Activated T-cell treated with anti-CD3 and anti-CD28 coated beads, Interleukin-2, amount 50 U/mL, for 48 hours (primary cell): ENCODE data around the gene BIN1.

Experiments
- DNase-seq, 2 experiments: peaks; one replicate each; pipeline ENCODE4 v3.0.0-alpha.2; 2020

Gene BIN1, protein sequence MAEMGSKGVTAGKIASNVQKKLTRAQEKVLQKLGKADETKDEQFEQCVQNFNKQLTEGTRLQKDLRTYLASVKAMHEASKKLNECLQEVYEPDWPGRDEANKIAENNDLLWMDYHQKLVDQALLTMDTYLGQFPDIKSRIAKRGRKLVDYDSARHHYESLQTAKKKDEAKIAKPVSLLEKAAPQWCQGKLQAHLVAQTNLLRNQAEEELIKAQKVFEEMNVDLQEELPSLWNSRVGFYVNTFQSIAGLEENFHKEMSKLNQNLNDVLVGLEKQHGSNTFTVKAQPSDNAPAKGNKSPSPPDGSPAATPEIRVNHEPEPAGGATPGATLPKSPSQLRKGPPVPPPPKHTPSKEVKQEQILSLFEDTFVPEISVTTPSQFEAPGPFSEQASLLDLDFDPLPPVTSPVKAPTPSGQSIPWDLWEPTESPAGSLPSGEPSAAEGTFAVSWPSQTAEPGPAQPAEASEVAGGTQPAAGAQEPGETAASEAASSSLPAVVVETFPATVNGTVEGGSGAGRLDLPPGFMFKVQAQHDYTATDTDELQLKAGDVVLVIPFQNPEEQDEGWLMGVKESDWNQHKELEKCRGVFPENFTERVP

DNA sequence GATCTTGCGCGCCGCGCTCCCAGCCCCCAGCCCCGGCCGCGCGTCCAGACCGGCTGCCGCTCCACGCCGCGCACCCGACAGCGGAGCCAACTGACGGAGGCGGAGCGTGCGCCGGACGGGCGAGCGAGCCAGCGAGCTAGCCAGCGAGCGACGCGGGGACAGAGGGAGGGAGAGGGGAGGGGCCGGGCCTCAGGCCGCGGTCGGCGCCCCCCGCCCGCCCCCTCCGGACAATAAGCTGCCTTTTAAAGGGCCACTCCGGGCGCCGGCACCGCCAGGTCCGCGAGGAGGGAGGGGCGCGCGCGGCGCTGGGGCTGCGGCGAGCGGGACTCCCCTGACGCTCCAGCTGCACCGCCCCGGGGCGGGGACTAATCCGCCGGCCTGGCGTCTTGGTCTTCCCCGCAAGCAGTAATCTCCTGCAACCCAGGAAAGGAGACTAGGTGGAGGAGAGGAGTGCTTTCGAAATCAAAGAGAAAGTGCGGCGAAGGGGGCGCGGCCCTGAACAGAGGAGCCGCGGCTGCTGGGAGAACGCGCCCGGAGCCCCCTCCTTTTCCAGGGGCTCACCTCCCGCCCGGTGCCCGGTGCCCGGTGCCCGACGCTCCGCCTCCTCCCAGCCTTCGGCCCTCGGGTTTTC is at the start of gene BIN1:
Gene BIN1, minus strand, starts transcription at position 164 of the 631 bp plus-strand sequence. CDS start 211 bp downstream, outside the sequence.
- DNase-seq: peak; percentile 76 to 81

DNA sequence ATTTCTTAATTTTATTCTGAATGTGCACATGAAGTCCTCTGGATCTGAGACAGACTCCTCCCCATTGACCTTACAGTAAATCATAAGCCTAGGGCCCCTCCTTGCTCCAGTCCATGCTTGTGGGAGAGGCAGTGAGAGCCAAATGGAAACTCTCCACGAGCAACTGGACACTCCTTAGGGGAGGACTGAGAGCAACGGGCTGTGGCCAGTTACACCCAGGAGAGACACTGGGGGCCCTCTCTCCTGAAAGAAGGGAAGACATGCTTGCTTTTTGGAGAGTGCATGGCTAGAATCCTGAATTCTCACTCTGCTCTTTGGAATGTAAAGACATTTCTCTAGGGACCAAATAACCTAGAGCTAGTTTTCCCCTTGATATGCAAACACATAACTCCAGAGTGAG is 49.0 kb upstream of the BIN1 start:
- DNase-seq: peak in 1 of 2 experiments; percentile 7

DNA sequence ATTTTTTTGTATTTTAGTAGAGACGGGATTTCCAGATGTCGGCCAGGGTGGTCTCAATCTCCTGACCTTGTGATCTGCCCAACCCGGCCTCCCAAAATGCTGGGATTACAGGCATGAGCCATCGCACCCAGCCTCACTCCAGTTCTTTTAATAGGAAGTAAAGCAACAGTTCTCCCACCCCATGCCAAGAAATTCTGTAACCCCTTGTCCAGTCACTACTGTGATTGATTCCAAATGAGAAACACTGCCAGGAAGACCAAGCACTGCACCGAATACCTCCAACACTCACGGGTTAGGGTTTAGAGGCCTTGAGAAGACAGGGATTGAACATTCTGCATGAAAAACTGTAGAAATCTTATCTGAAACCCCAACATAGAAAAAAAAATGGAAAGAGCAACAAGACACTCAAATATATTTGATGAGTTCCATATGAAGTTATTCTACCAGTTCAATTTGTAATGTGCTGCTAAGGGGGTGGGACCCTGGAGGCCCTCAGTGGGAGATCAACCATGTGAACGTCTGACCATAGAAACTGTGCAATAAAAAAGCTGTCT is 48.2 kb upstream of the BIN1 start:
- no peak for DNase-seq

DNA sequence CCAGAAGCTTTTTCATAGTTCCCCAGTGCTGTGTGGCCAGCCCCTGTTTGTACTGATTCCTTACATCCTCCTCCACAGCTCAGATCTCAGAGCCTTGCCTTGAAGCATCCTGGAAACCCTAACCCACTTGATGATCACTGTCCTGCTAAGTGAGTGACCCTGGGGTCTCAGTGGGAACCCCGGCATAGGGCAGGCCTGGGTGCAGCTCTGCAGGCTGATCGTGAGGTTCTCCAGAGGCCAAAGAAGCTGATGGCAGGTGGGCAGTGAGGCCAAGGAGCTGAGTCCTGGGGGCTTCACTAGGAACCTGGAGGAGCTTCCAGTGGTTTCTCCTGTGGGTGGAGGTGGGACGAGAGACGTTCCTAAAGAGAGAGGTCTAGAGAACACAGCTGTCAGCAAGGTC is 47.4 kb upstream of the BIN1 start:
- no peak for DNase-seq

GRCh38 chr2:127153691-127154158 is 46.8 kb upstream of the BIN1 start:
- peak in 1 of 2 experiments; percentile 9 for DNase-seq

GRCh38 chr2:127150996-127151395 is 44.0 kb upstream of the BIN1 start:
- no peak for DNase-seq

- no peak for DNase-seq
Measured at GRCh38 chr2:127149384-127149783, 42.4 kb upstream of the BIN1 start.

DNA sequence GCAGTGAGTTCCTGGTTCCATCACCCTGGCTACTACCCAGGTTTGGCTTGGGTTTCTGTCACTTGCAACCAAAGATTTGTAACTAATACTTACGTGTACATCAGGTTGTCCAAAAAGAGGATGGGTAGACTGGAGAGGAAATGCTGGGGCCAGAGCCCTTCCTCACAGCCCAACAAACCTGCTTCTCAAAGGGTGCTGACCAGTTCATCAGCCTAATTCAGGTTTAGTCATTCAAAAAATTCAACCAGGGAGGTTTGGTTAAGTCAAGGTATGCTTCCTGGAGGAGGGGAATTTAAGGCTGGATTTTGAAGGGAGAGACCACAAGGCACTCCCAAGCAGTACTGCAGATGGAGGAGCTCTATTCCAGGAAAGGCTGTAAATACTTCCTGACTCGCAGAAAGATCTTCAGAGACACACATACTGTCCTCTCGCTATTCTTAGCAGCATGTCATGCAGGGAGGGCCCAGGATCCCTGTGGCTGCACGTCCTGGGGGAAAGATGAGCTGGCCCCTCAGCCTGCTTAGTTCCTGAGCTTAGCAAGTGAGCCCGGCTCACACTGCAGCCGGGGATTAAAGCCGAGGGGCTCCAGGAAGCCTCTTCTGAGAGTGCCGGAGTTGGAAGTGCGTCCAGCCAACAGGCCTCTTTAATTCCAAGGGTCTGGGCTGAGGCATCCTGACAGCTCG is 40.0 kb upstream of the BIN1 start:
- no peak for DNase-seq

- DNase-seq: no peak
Measured at GRCh38 chr2:127146071-127146725, 39.2 kb upstream of the BIN1 start.

GRCh38 chr2:127145280-127145895 is 38.4 kb upstream of the BIN1 start:
- DNase-seq: no peak

GRCh38 chr2:127143841-127144782 is 37.2 kb upstream of the BIN1 start:
- no peak for DNase-seq

GRCh38 chr2:127142663-127143630 is 36.0 kb upstream of the BIN1 start:
- DNase-seq: no peak

DNA sequence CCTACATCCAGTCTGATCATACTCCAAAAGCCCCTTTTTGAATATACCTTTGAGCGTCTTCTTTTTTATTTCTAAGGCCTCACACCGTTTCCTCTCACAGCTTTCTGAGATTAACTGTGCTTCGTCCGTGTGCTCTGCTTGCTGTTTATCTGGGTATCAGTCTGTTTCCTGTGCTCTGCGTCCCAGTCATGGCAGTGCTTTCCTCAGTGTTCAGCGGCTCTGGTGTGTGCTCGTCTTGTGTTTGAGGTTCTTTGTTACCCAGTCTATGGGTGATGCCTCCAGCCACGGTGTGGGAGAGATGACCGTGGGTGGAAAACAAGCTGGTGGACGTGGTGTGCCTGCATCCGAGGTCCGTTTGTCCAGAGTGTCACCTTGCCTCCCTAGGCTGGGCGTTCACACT is 33.6 kb upstream of the BIN1 start:
- no peak for DNase-seq

GRCh38 chr2:127139766-127140165 is 32.8 kb upstream of the BIN1 start:
- no peak for DNase-seq

- no peak for DNase-seq
Measured at GRCh38 chr2:127138281-127138680, 31.3 kb upstream of the BIN1 start.

DNA sequence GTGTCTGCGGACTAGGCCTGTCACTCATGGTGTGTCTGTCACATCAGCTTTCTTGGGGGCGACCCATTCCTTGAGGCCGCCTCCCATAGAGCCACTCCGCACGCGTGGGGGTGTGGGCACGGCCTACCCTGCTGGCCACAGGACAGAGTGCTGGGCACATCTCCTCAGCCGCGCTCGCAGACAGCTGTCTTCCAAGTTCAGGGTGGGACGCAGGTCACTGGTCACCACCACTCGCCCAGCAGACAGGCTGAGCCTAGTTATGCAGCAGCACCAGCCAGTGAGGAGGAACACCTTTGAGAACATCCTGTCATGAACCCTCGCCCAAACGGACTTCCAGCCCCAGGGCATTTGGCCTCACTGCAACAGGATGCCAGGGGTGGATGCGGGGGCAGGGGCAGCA is 30.8 kb upstream of the BIN1 start:
- no peak for DNase-seq

DNA sequence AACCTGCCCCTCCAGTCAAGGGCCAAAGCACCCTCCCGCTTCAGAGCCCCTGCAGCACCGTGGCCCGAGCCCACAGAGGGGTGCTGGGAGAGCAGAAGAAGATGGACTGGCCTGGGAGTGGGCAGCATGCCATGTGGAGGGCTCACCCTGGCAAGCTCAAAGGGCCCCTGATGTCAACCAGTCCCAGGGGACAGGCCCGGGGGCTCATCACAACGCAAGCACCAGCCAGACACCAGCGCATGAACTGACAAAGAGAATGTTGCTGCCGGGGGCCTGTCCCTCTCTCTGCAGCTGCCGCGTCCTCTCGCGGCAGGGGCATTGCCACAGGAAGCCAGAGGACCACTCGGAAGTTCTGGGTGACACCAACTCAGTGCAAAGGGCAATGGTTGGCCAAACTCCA is 30.3 kb upstream of the BIN1 start:
- no peak for DNase-seq

GRCh38 chr2:127134833-127135830 is 28.2 kb upstream of the BIN1 start:
- DNase-seq: no peak
